ENCODE data around the gene SBSN.

Gene SBSN

GRCh38 chr19:35495107-35496064, 32.7 kb downstream of the SBSN start:
- peak overlapping the region in 6 of 11 experiments; percentile 5 to 59 (median 30); a peak in 5 of 22 replicates for H3K27ac ChIP-seq
- H3K4me1 ChIP-seq = peaks cover 5 to 34% (median 22%) of the 10 kb centered on the region in 10 experiments; a peak in 18 of 20 replicates
- TF ChIP-seq Cebpa-rat (IDR thresholded peaks at IDR 0.05) = no peak
- H3K9ac ChIP-seq = peak overlapping the region in 10 of 11 experiments; percentile 10 to 62 (median 42); a peak in 13 of 22 replicates
- H3K9me3 ChIP-seq (replicated peaks in 1 of 11) = no peaks in the 10 kb centered on the region
- H3K4me2 ChIP-seq = peak overlapping the region; percentile 65 to 89 (median 76)
- H3K36me3 ChIP-seq = no peaks in the 10 kb centered on the region
- H3K27me3 ChIP-seq = no peaks in the 10 kb centered on the region
- peak overlapping the region in 1 of 10 experiments; percentile 30; a peak in 3 of 20 replicates for H3K4me3 ChIP-seq
- no peaks in the 10 kb centered on the region for H4K20me1 ChIP-seq

- H3K27ac ChIP-seq = no peak overlapping the region
- TF ChIP-seq Cebpa-rat (IDR thresholded peaks at IDR 0.05) = no peak
- peak overlapping the region in 1 of 11 experiments; percentile 40; a peak in 1 of 22 replicates for H3K4me2 ChIP-seq
- peaks cover 5 to 31% (median 18%) of the 10 kb centered on the region in 10 experiments; a peak in 18 of 20 replicates for H3K4me1 ChIP-seq
- H3K9me3 ChIP-seq (replicated peaks in 1 of 11) = no peaks in the 10 kb centered on the region
- H3K27me3 ChIP-seq = no peaks in the 10 kb centered on the region
- H3K36me3 ChIP-seq = no peaks in the 10 kb centered on the region
- no peaks in the 10 kb centered on the region for H4K20me1 ChIP-seq
- no peak overlapping the region for H3K4me3 ChIP-seq
- H3K9ac ChIP-seq = no peak overlapping the region
These were observed 34.1 kb downstream of the SBSN start for GRCh38 chr19:35493971-35494370.

- H3K4me3 ChIP-seq = no peak overlapping the region
- H3K4me1 ChIP-seq = peaks cover 5 to 31% (median 18%) of the 10 kb centered on the region in 10 experiments; a peak in 18 of 20 replicates
- no peak for TF ChIP-seq Cebpa-rat (IDR thresholded peaks at IDR 0.05)
- H4K20me1 ChIP-seq = no peaks in the 10 kb centered on the region
- H3K4me2 ChIP-seq = no peak overlapping the region
- no peaks in the 10 kb centered on the region for H3K36me3 ChIP-seq
- H3K27ac ChIP-seq = no peak overlapping the region
- no peaks in the 10 kb centered on the region for H3K27me3 ChIP-seq
- H3K9me3 ChIP-seq (replicated peaks in 1 of 11) = no peaks in the 10 kb centered on the region
- H3K9ac ChIP-seq = no peak overlapping the region
These were observed 36.2 kb downstream of the SBSN start for GRCh38 chr19:35491836-35492360.

GRCh38 chr19:35490364-35490763, 37.7 kb downstream of the SBSN start, which contains the start of gene KRTDAP:
Gene KRTDAP, minus strand, starts transcription at chr19:35490464. Its CDS starts 22 bp downstream, at chr19:35490442.
- no peak for TF ChIP-seq Cebpa-rat (IDR thresholded peaks at IDR 0.05)
- Histone ChIP-seq H3K4me1 (peaks cover under 1 to 24% (median 13%) of the 10 kb centered on the region in 10 experiments; a peak in 16 of 20 replicates), H3K4me3 (no peak within 1 kb of the TSS), H3K4me2 (no peak within 1 kb of the TSS), H4K20me1 (no peaks in the 10 kb centered on the region), H3K36me3 (no peaks in the 10 kb centered on the region), H3K9me3 (replicated peaks in 1 of 11) (no peaks in the 10 kb centered on the region), H3K27ac (no peak within 1 kb of the TSS), H3K27me3 (no peaks in the 10 kb centered on the region), H3K9ac (no peak within 1 kb of the TSS)

GRCh38 chr19:35488677-35489076, 39.4 kb downstream of the SBSN start:
- no peaks in the 10 kb centered on the region for H3K9me3 ChIP-seq (replicated peaks in 1 of 11)
- H3K36me3 ChIP-seq = no peaks in the 10 kb centered on the region
- H3K9ac ChIP-seq = no peak overlapping the region
- no peak for TF ChIP-seq Cebpa-rat (IDR thresholded peaks at IDR 0.05)
- no peak overlapping the region for H3K4me3 ChIP-seq
- no peak overlapping the region for H3K27ac ChIP-seq
- H3K27me3 ChIP-seq = no peaks in the 10 kb centered on the region
- no peak overlapping the region for H3K4me2 ChIP-seq
- peaks cover 0 to 27% (median 19%) of the 10 kb centered on the region in 10 experiments; a peak in 17 of 20 replicates for H3K4me1 ChIP-seq
- no peaks in the 10 kb centered on the region for H4K20me1 ChIP-seq

GRCh38 chr19:35487656-35488182, 40.4 kb downstream of the SBSN start:
- Histone ChIP-seq H3K4me3 (no peak overlapping the region), H3K27ac (no peak overlapping the region), H3K9me3 (replicated peaks in 1 of 11) (no peaks in the 10 kb centered on the region), H4K20me1 (no peaks in the 10 kb centered on the region), H3K27me3 (no peaks in the 10 kb centered on the region), H3K36me3 (no peaks in the 10 kb centered on the region), H3K4me1 (peaks cover 0 to 18% (median 13%) of the 10 kb centered on the region in 10 experiments; a peak in 17 of 20 replicates), H3K4me2 (no peak overlapping the region), H3K9ac (no peak overlapping the region)
- TF ChIP-seq Cebpa-rat (IDR thresholded peaks at IDR 0.05) = no peak

GRCh38 chr19:35486268-35486708, 41.8 kb downstream of the SBSN start:
- Histone ChIP-seq H3K4me2 (no peak overlapping the region), H3K36me3 (no peaks in the 10 kb centered on the region), H4K20me1 (no peaks in the 10 kb centered on the region), H3K9ac (no peak overlapping the region), H3K4me1 (peaks cover 0 to 18% (median 13%) of the 10 kb centered on the region in 10 experiments; a peak in 17 of 20 replicates), H3K9me3 (replicated peaks in 1 of 11) (no peaks in the 10 kb centered on the region), H3K4me3 (no peak overlapping the region), H3K27me3 (no peaks in the 10 kb centered on the region), H3K27ac (no peak overlapping the region)
- no peak for TF ChIP-seq Cebpa-rat (IDR thresholded peaks at IDR 0.05)

- no peaks in the 10 kb centered on the region for H3K9me3 ChIP-seq (replicated peaks in 1 of 11)
- TF ChIP-seq Cebpa-rat (IDR thresholded peaks at IDR 0.05) = no peak
- peak overlapping the region in 10 of 11 experiments; percentile 13 to 77 (median 58); a peak in 18 of 22 replicates for H3K4me2 ChIP-seq
- H3K27ac ChIP-seq = no peak overlapping the region
- no peak overlapping the region for H3K4me3 ChIP-seq
- H3K36me3 ChIP-seq = no peaks in the 10 kb centered on the region
- no peak overlapping the region for H3K9ac ChIP-seq
- no peaks in the 10 kb centered on the region for H4K20me1 ChIP-seq
- peaks cover 0 to 18% (median 13%) of the 10 kb centered on the region in 10 experiments; a peak in 17 of 20 replicates for H3K4me1 ChIP-seq
- no peaks in the 10 kb centered on the region for H3K27me3 ChIP-seq
These were observed 43.7 kb downstream of the SBSN start for GRCh38 chr19:35484252-35485036.
